HEK293 (cell line): ENCODE measurements around the gene DCX.

Source experiments
- BCL11B ChIP-seq: fragments of 450-650 bp; formaldehyde crosslinking; IDR thresholded peaks from 2 replicates; pipeline ENCODE4 v1.5.1; 2016; ENCODE audit warnings: low read depth, missing biosample characterization, missing genetic modification characterization
- TCF7L2 ChIP-seq: IDR thresholded peaks from 2 replicates; pipeline ENCODE4 v1.6.1; 2011; ENCODE audit warnings: low read depth, mild to moderate bottlenecking, inconsistent platforms, low read length, moderate library complexity, borderline replicate concordance
- ZBTB21 ChIP-seq: fragments of 450-650 bp; formaldehyde crosslinking; IDR thresholded peaks from 2 replicates; pipeline ENCODE4 v1.5.1; 2017; ENCODE audit warnings: missing biosample characterization, missing genetic modification characterization
- ZBTB8A ChIP-seq: fragments of 450-650 bp; formaldehyde crosslinking; IDR thresholded peaks from 2 replicates; pipeline ENCODE4 v1.5.1; 2016; ENCODE audit warnings: missing biosample characterization, missing genetic modification characterization
- ZNF112 ChIP-seq: fragments of 450-650 bp; formaldehyde crosslinking; IDR thresholded peaks from 2 replicates; pipeline ENCODE4 v1.5.0; 2017; ENCODE audit warnings: missing biosample characterization, missing genetic modification characterization
- ZNF24 ChIP-seq: fragments of 450-650 bp; formaldehyde crosslinking; IDR thresholded peaks from 2 replicates; pipeline ENCODE4 v1.5.1; 2016; ENCODE audit warnings: missing biosample characterization, missing genetic modification characterization
- ZNF335 ChIP-seq: fragments of 450-650 bp; formaldehyde crosslinking; conservative IDR thresholded peaks from 2 replicates; pipeline ENCODE4 v1.5.1; 2016; ENCODE audit warnings: missing biosample characterization, missing genetic modification characterization
- ZNF791 ChIP-seq: fragments of 450-650 bp; formaldehyde crosslinking; IDR thresholded peaks from 2 replicates; pipeline ENCODE4 v1.5.1; 2016; ENCODE audit warnings: missing biosample characterization, missing genetic modification characterization
- TF ChIP-seq, protein P1 (sequence below): fragments of 450-650 bp; formaldehyde crosslinking; IDR thresholded peaks from 2 replicates; pipeline ENCODE4 v1.5.1; 2016; ENCODE audit warnings: missing biosample characterization, missing genetic modification characterization
- TF ChIP-seq, protein P2 (sequence below): fragments of 450-650 bp; formaldehyde crosslinking; IDR thresholded peaks from 2 replicates; pipeline ENCODE4 v1.5.1; 2016; ENCODE audit warnings: missing biosample characterization, missing genetic modification characterization
- TF ChIP-seq, protein P3 (sequence below): fragments of 450-650 bp; formaldehyde crosslinking; IDR thresholded peaks from 2 replicates; pipeline ENCODE4 v1.5.1; 2016; ENCODE audit warnings: missing biosample characterization, missing genetic modification characterization, borderline replicate concordance
- TF ChIP-seq, protein P4 (sequence below): fragments of 450-650 bp; formaldehyde crosslinking; IDR thresholded peaks from 2 replicates; pipeline ENCODE4 v1.5.1; 2016; ENCODE audit warnings: missing biosample characterization, missing genetic modification characterization
- TF ChIP-seq, protein P5 (sequence below): fragments of 450-650 bp; formaldehyde crosslinking; IDR thresholded peaks from 2 replicates; pipeline ENCODE4 v1.5.1; 2016; ENCODE audit warnings: missing biosample characterization, missing genetic modification characterization, low read depth

DNA sequence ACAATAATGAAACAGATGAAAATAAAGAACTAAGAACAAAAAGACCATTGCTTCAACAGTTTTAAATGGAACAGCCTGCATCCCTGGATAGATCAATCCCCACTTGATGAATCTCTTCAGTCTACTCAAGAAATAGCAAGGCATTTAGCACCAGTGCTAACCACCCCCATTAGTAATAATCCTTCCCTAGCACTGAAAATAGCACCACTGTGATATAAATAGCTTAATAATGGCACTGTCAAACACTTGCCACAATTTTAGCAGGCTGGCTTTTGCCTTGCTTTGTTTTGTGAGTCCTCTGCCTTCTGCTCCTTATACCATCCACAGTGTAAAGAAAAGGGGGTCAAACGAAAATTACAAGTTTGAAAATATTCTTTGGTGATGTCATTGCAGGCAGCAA lies 17.4 kb downstream of the DCX start:
- TF ChIP-seq BCL11B (tag by site-specific recombination) (no peak), ZBTB8A (tag by site-specific recombination) (no peak), ZNF112 (tag by site-specific recombination) (no peak), TCF7L2 (no peak), ZNF335 (tag by site-specific recombination) (no peak), ZNF24 (tag by site-specific recombination) (no peak), ZBTB21 (tag by site-specific recombination) (no peak), ZNF791 (no peak)
- TF ChIP-seq, protein P1, sequence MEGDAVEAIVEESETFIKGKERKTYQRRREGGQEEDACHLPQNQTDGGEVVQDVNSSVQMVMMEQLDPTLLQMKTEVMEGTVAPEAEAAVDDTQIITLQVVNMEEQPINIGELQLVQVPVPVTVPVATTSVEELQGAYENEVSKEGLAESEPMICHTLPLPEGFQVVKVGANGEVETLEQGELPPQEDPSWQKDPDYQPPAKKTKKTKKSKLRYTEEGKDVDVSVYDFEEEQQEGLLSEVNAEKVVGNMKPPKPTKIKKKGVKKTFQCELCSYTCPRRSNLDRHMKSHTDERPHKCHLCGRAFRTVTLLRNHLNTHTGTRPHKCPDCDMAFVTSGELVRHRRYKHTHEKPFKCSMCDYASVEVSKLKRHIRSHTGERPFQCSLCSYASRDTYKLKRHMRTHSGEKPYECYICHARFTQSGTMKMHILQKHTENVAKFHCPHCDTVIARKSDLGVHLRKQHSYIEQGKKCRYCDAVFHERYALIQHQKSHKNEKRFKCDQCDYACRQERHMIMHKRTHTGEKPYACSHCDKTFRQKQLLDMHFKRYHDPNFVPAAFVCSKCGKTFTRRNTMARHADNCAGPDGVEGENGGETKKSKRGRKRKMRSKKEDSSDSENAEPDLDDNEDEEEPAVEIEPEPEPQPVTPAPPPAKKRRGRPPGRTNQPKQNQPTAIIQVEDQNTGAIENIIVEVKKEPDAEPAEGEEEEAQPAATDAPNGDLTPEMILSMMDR (tag by site-specific recombination) = no peak
- TF ChIP-seq, protein P2, sequence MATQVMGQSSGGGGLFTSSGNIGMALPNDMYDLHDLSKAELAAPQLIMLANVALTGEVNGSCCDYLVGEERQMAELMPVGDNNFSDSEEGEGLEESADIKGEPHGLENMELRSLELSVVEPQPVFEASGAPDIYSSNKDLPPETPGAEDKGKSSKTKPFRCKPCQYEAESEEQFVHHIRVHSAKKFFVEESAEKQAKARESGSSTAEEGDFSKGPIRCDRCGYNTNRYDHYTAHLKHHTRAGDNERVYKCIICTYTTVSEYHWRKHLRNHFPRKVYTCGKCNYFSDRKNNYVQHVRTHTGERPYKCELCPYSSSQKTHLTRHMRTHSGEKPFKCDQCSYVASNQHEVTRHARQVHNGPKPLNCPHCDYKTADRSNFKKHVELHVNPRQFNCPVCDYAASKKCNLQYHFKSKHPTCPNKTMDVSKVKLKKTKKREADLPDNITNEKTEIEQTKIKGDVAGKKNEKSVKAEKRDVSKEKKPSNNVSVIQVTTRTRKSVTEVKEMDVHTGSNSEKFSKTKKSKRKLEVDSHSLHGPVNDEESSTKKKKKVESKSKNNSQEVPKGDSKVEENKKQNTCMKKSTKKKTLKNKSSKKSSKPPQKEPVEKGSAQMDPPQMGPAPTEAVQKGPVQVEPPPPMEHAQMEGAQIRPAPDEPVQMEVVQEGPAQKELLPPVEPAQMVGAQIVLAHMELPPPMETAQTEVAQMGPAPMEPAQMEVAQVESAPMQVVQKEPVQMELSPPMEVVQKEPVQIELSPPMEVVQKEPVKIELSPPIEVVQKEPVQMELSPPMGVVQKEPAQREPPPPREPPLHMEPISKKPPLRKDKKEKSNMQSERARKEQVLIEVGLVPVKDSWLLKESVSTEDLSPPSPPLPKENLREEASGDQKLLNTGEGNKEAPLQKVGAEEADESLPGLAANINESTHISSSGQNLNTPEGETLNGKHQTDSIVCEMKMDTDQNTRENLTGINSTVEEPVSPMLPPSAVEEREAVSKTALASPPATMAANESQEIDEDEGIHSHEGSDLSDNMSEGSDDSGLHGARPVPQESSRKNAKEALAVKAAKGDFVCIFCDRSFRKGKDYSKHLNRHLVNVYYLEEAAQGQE (tag by site-specific recombination) = no peak
- TF ChIP-seq, protein P3, sequence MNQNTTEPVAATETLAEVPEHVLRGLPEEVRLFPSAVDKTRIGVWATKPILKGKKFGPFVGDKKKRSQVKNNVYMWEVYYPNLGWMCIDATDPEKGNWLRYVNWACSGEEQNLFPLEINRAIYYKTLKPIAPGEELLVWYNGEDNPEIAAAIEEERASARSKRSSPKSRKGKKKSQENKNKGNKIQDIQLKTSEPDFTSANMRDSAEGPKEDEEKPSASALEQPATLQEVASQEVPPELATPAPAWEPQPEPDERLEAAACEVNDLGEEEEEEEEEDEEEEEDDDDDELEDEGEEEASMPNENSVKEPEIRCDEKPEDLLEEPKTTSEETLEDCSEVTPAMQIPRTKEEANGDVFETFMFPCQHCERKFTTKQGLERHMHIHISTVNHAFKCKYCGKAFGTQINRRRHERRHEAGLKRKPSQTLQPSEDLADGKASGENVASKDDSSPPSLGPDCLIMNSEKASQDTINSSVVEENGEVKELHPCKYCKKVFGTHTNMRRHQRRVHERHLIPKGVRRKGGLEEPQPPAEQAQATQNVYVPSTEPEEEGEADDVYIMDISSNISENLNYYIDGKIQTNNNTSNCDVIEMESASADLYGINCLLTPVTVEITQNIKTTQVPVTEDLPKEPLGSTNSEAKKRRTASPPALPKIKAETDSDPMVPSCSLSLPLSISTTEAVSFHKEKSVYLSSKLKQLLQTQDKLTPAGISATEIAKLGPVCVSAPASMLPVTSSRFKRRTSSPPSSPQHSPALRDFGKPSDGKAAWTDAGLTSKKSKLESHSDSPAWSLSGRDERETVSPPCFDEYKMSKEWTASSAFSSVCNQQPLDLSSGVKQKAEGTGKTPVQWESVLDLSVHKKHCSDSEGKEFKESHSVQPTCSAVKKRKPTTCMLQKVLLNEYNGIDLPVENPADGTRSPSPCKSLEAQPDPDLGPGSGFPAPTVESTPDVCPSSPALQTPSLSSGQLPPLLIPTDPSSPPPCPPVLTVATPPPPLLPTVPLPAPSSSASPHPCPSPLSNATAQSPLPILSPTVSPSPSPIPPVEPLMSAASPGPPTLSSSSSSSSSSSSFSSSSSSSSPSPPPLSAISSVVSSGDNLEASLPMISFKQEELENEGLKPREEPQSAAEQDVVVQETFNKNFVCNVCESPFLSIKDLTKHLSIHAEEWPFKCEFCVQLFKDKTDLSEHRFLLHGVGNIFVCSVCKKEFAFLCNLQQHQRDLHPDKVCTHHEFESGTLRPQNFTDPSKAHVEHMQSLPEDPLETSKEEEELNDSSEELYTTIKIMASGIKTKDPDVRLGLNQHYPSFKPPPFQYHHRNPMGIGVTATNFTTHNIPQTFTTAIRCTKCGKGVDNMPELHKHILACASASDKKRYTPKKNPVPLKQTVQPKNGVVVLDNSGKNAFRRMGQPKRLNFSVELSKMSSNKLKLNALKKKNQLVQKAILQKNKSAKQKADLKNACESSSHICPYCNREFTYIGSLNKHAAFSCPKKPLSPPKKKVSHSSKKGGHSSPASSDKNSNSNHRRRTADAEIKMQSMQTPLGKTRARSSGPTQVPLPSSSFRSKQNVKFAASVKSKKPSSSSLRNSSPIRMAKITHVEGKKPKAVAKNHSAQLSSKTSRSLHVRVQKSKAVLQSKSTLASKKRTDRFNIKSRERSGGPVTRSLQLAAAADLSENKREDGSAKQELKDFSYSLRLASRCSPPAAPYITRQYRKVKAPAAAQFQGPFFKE (tag by site-specific recombination) = no peak
- TF ChIP-seq, protein P4, sequence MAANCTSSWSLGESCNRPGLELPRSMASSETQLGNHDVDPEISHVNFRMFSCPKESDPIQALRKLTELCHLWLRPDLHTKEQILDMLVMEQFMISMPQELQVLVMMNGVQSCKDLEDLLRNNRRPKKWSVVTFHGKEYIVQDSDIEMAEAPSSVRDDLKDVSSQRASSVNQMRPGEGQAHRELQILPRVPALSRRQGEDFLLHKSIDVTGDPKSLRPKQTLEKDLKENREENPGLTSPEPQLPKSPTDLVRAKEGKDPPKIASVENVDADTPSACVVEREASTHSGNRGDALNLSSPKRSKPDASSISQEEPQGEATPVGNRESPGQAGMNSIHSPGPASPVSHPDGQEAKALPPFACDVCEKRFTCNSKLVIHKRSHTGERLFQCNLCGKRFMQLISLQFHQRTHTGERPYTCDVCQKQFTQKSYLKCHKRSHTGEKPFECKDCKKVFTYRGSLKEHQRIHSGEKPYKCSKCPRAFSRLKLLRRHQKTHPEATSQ = no peak
- TF ChIP-seq, protein P5, sequence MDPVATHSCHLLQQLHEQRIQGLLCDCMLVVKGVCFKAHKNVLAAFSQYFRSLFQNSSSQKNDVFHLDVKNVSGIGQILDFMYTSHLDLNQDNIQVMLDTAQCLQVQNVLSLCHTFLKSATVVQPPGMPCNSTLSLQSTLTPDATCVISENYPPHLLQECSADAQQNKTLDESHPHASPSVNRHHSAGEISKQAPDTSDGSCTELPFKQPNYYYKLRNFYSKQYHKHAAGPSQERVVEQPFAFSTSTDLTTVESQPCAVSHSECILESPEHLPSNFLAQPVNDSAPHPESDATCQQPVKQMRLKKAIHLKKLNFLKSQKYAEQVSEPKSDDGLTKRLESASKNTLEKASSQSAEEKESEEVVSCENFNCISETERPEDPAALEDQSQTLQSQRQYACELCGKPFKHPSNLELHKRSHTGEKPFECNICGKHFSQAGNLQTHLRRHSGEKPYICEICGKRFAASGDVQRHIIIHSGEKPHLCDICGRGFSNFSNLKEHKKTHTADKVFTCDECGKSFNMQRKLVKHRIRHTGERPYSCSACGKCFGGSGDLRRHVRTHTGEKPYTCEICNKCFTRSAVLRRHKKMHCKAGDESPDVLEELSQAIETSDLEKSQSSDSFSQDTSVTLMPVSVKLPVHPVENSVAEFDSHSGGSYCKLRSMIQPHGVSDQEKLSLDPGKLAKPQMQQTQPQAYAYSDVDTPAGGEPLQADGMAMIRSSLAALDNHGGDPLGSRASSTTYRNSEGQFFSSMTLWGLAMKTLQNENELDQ (tag by site-specific recombination) = no peak
